Fibroblast of gingiva (primary cell): ENCODE data around the gene MAP2K1.

Experiments used
- DNase-seq: peaks from one replicate; pipeline ENCODE4 v3.0.0-alpha.2; 2011; ENCODE audit warnings: low read depth

The MAP2K1 gene

GRCh38 chr15:66505430-66505811, 118.7 kb downstream of the MAP2K1 start:
- no peak for DNase-seq

- DNase-seq: no peak
Measured at GRCh38 chr15:66505818-66506217, 119.1 kb downstream of the MAP2K1 start.

- DNase-seq: no peak
Measured at GRCh38 chr15:66508293-66508883, 121.7 kb downstream of the MAP2K1 start.

GRCh38 chr15:66514586-66514985, 127.9 kb downstream of the MAP2K1 start:
- no peak for DNase-seq

- no peak for DNase-seq
Measured at GRCh38 chr15:66515901-66516322, 129.2 kb downstream of the MAP2K1 start.

- DNase-seq: no peak
Measured at GRCh38 chr15:66523926-66524325, 137.2 kb downstream of the MAP2K1 start.

- DNase-seq: no peak
Measured at GRCh38 chr15:66524838-66525237, 138.1 kb downstream of the MAP2K1 start.

GRCh38 chr15:66535056-66535455, 148.3 kb downstream of the MAP2K1 start:
- no peak for DNase-seq
